OCI-LY7 (cell line): Measurements from ENCODE around the gene MADD. TPM values are rescaled to one million over a fixed set of nuclear protein-coding genes. Genes with fewer than 3 reads are reported as not detected.
A peak's percentile ranks its signal among the peaks of the same experiment; 100 is the strongest.

Experiments used
- BruUV-seq: library from RNA; stranded (reverse); fragments of 400-500 nt; replicated peaks from 2 replicates; lab custom pipeline; 2021; lab: Mats Ljungman, UMichigan
- CTCF ChIA-PET: fragments of 300-600 bp; sonication (Branson Sonifier 250); formaldehyde crosslinking; loops from one replicate; lab custom pipeline; 2022; ENCODE audit warnings: antibody characterized with exemption; ENCODE audit not compliant: unreplicated experiment; lab: Charles Lee
- POLR2A ChIA-PET: fragments of 300-600 bp; sonication (Branson Sonifier 250); formaldehyde crosslinking; loops from one replicate; lab custom pipeline; 2022; ENCODE audit warnings: antibody characterized with exemption; lab: Charles Lee
- DNase-seq: peaks from one replicate; pipeline ENCODE4 v3.0.0-alpha.2; 2015; ENCODE audit warnings: low spot score
- H2AFZ ChIP-seq: fragments of 200-600 bp; sonication (generic), shearing (Covaris generic); 2 replicates; pipeline ENCODE4 v1.6.1; 2014; ENCODE audit warnings: mild to moderate bottlenecking, antibody characterized with exemption, low read length, moderate library complexity
- H3K27ac ChIP-seq: fragments of 200-600 bp; sonication (generic); 2 replicates; pipeline ENCODE4 v1.5.1; 2014; ENCODE audit warnings: mixed run types, low read depth, mild to moderate bottlenecking, moderate library complexity, low read length, inconsistent platforms; ENCODE audit not compliant: poor library complexity, severe bottlenecking
- H3K36me3 ChIP-seq: fragments of 200-600 bp; sonication (generic); 2 replicates; pipeline ENCODE4 v1.6.1; 2014; ENCODE audit warnings: mild to moderate bottlenecking, antibody characterized with exemption, low read length, moderate library complexity, mixed read lengths; ENCODE audit not compliant: insufficient read depth
- H3K4me1 ChIP-seq: fragments of 200-600 bp; sonication (generic); 2 replicates; pipeline ENCODE4 v1.5.1; 2014; ENCODE audit warnings: mild to moderate bottlenecking, low read length; ENCODE audit not compliant: insufficient read depth, poor library complexity, severe bottlenecking
- H3K4me2 ChIP-seq: fragments of 200-600 bp; sonication (generic); 2 replicates; pipeline ENCODE4 v1.6.1; 2014; ENCODE audit warnings: mild to moderate bottlenecking, low read length
- H3K4me3 ChIP-seq: fragments of 200-600 bp; sonication (generic); 2 replicates; pipeline ENCODE4 v1.5.1; 2014; ENCODE audit warnings: mild to moderate bottlenecking, low read depth, low read length; ENCODE audit not compliant: poor library complexity, severe bottlenecking
- H3K79me2 ChIP-seq: fragments of 200-600 bp; sonication (generic); 2 replicates; pipeline ENCODE4 v1.6.1; 2016; ENCODE audit warnings: low read depth, mild to moderate bottlenecking, low read length, moderate library complexity, mixed read lengths; ENCODE audit not compliant: insufficient read depth
- H3K9me2 ChIP-seq: fragments of 200-600 bp; sonication (generic); 2 replicates; pipeline ENCODE4 v1.6.1; 2016; ENCODE audit warnings: mild to moderate bottlenecking, low read length, mixed read lengths; ENCODE audit not compliant: insufficient read depth
- H3K9me3 ChIP-seq: fragments of 200-600 bp; sonication (generic); 2 replicates; pipeline ENCODE4 v1.6.1; 2014; ENCODE audit warnings: mild to moderate bottlenecking, mixed run types, low read length, mixed read lengths
- H4K20me1 ChIP-seq: fragments of 200-600 bp; sonication (generic); 2 replicates; pipeline ENCODE4 v1.6.1; 2014; ENCODE audit warnings: mild to moderate bottlenecking, antibody characterized with exemption, low read length, moderate library complexity, mixed read lengths; ENCODE audit not compliant: insufficient read depth
- CTCF ChIP-seq: fragments of 200-600 bp; sonication (generic); conservative IDR thresholded peaks from 2 replicates; pipeline ENCODE4 v1.5.1; 2014; ENCODE audit warnings: mild to moderate bottlenecking, antibody characterized with exemption, low read length, moderate library complexity, mixed read lengths
- EZH2phosphoT487 ChIP-seq: fragments of 200-600 bp; sonication (generic); IDR thresholded peaks from 2 replicates; pipeline ENCODE4 v1.6.1; 2018; ENCODE audit warnings: low read depth, borderline replicate concordance, mild to moderate bottlenecking, mixed run types, antibody characterized with exemption, low read length, moderate library complexity, mixed read lengths
- intact Hi-C: fragments of 100-400 bp; cut with micrococcal nuclease; formaldehyde crosslinking; loops from one replicate; pipeline ENCODE4 v1.10.0; 2022; ENCODE audit not compliant: unreplicated experiment
- total RNA-seq, 2 experiments: library from RNA; depleted of rRNA in 1 of 2; stranded (reverse); fragments of >200 nt in 1 of 2; shearing (Covaris generic) in 1 of 2; gene quantifications; 2 replicates each; pipeline ENCODE4 v1.2.3, GENCODE V29; 2014 to 2022

The MADD gene
- total RNA-seq, 2 experiments from 2014 or later: 32.1 to 47.8 TPM

- no peak overlapping the region for H3K4me3 ChIP-seq
- no peak for TF ChIP-seq EZH2phosphoT487
- no peak for TF ChIP-seq CTCF
- H3K36me3 ChIP-seq: peaks cover 26% of the 10 kb centered on the region
- ChIA-PET CTCF (no interaction called here), POLR2A (interaction anchor here (0.9 kb wide), 1 partner anchor 14 kb away, joined by 3 read pairs; no protein-coding TSS in a partner anchor)
- no peak overlapping the region for H2AFZ ChIP-seq
- no peak overlapping the region for H3K4me2 ChIP-seq
- H4K20me1 ChIP-seq: no peaks in the 10 kb centered on the region
- no peak for DNase-seq
- no peaks in the 10 kb centered on the region for H3K79me2 ChIP-seq
- intact Hi-C loops: no loop called here
- BruUV-seq: no TSS peak
- no peaks in the 10 kb centered on the region for H3K9me3 ChIP-seq
- no peaks in the 10 kb centered on the region for H3K9me2 ChIP-seq
- no peaks in the 10 kb centered on the region for H3K4me1 ChIP-seq
- H3K27ac ChIP-seq: no peak overlapping the region
These were observed 84.2 kb downstream of the MADD start for GRCh38 chr11:47353978-47354774.

GRCh38 chr11:47354913-47355282 is 85.0 kb downstream of the MADD start:
- ChIA-PET POLR2A (no interaction called here), CTCF (no interaction called here)
- intact Hi-C loops: no loop called here
- no peaks in the 10 kb centered on the region for H4K20me1 ChIP-seq
- no peaks in the 10 kb centered on the region for H3K4me1 ChIP-seq
- peaks cover 34% of the 10 kb centered on the region for H3K36me3 ChIP-seq
- TF ChIP-seq CTCF: no peak
- TF ChIP-seq EZH2phosphoT487: no peak
- no peak for DNase-seq
- H3K4me2 ChIP-seq: no peak overlapping the region
- no peaks in the 10 kb centered on the region for H3K9me2 ChIP-seq
- H3K4me3 ChIP-seq: no peak overlapping the region
- no peak overlapping the region for H2AFZ ChIP-seq
- H3K79me2 ChIP-seq: no peaks in the 10 kb centered on the region
- H3K27ac ChIP-seq: no peak overlapping the region
- H3K9me3 ChIP-seq: no peaks in the 10 kb centered on the region
- BruUV-seq: TSS peak; percentile 89
